HTERT RPE-1 (cell line): ENCODE results near the gene NPR2.

ENCODE experiments used
- in situ Hi-C: fragments of 300-500 bp; cut with MboI; formaldehyde crosslinking; loops from 4 replicates; pipeline ENCODE4 v1.14.3; 2020; ENCODE audit warnings: low sequenced_read_pairs

Gene NPR2

GRCh38 chr9:35829084-35829763 lies 37.8 kb downstream of the NPR2 start, which contains the start of gene TMEM8B:
Gene TMEM8B, plus strand, starts transcription at chr9:35829228. Its CDS starts 220 bp downstream, at chr9:35829448.
- in situ Hi-C loops, result no loop called here

- in situ Hi-C loops, result no loop called here
Measured at GRCh38 chr9:35829764-35830096, 38.3 kb downstream of the NPR2 start.

- in situ Hi-C loops, result no loop called here
Measured at GRCh38 chr9:35831040-35831439, 39.6 kb downstream of the NPR2 start.

GRCh38 chr9:35832814-35833213 lies 41.4 kb downstream of the NPR2 start:
- in situ Hi-C loops, result no loop called here

GRCh38 chr9:35834260-35835215 lies 43.1 kb downstream of the NPR2 start:
- in situ Hi-C loops, result no loop called here

GRCh38 chr9:35835216-35835632 lies 43.8 kb downstream of the NPR2 start:
- in situ Hi-C loops, result no loop called here

GRCh38 chr9:35835766-35836165 lies 44.4 kb downstream of the NPR2 start:
- in situ Hi-C loops, result no loop called here

GRCh38 chr9:35836595-35836994 lies 45.2 kb downstream of the NPR2 start:
- in situ Hi-C loops, result no loop called here

- in situ Hi-C loops, result no loop called here
Measured at GRCh38 chr9:35839926-35840325, 48.5 kb downstream of the NPR2 start.

- in situ Hi-C loops, result no loop called here
Measured at GRCh38 chr9:35840881-35841644, 49.7 kb downstream of the NPR2 start.

GRCh38 chr9:35841645-35841900 lies 50.2 kb downstream of the NPR2 start:
- in situ Hi-C loops, result no loop called here

- in situ Hi-C loops, result no loop called here
Measured at GRCh38 chr9:35842020-35842745, 50.8 kb downstream of the NPR2 start.

GRCh38 chr9:35842795-35843194 lies 51.4 kb downstream of the NPR2 start:
- in situ Hi-C loops, result no loop called here

- in situ Hi-C loops, result no loop called here
Measured at GRCh38 chr9:35844628-35845270, 53.4 kb downstream of the NPR2 start.

- in situ Hi-C loops, result no loop called here
Measured at GRCh38 chr9:35845824-35846771, 54.7 kb downstream of the NPR2 start.

GRCh38 chr9:35847792-35848572 lies 56.6 kb downstream of the NPR2 start:
- in situ Hi-C loops, result no loop called here

- in situ Hi-C loops, result no loop called here
Measured at GRCh38 chr9:35852267-35852815, 61.0 kb downstream of the NPR2 start.
